Heart right ventricle (tissue), 16 donors: Measurements from ENCODE around the gene PIM2. TPM values are rescaled to one million over a fixed set of nuclear protein-coding genes. Genes with fewer than 3 reads are reported as not detected.

Source experiments
- ATAC-seq, 8 donors: fragments of 200-7000 bp; cut with Tn5 transposase; one replicate each; pipeline ENCODE4 v1.9.1; 2020; ENCODE audit warnings: mild to moderate bottlenecking in 8 of 8, moderate library complexity in 8 of 8, moderate number of reproducible peaks in 1 of 8
- DNase-seq, 2 donors: peaks; one replicate each; pipeline ENCODE4 v3.0.0-alpha.2; 2020
- H3K27ac ChIP-seq, 10 donors: fragments of 200-600 bp; sonication (generic) in 2 of 10; one replicate each; pipeline versions ENCODE4 v1.5.0 to v1.8.0; 2020 to 2022; ENCODE audit warnings: mild to moderate bottlenecking in 3 of 10
- H3K27me3 ChIP-seq, 7 donors: fragments of 200-600 bp; one replicate each; pipeline ENCODE4 v1.8.0; 2021 to 2022; ENCODE audit warnings: mild to moderate bottlenecking in 2 of 7
- H3K36me3 ChIP-seq, 9 donors: fragments of 200-600 bp; sonication (generic) in 1 of 9; one replicate each; pipeline versions ENCODE4 v1.5.0 to v1.8.0; 2020 to 2022; ENCODE audit warnings: mild to moderate bottlenecking in 2 of 9
- H3K4me1 ChIP-seq, 9 donors: fragments of 200-600 bp; sonication (generic) in 1 of 9; one replicate each; pipeline versions ENCODE4 v1.5.0 to v1.8.0; 2020 to 2022; ENCODE audit warnings: mild to moderate bottlenecking in 4 of 9
- H3K4me3 ChIP-seq, 10 donors: fragments of 200-600 bp; sonication (generic) in 2 of 10; one replicate each; pipeline versions ENCODE4 v1.5.0 to v1.8.0; 2020 to 2022; ENCODE audit warnings: mild to moderate bottlenecking in 7 of 10, moderate library complexity in 2 of 10
- H3K9me3 ChIP-seq, 11 donors: fragments of 200-600 bp in 10 of 11; sonication (generic) in 2 of 11; one replicate each; pipeline versions ENCODE4 v1.5.0 to v1.8.0; 2013 to 2022; ENCODE audit warnings: mild to moderate bottlenecking in 2 of 11, control low read depth in 1 of 11, moderate library complexity in 1 of 11
- CTCF ChIP-seq, 9 donors: fragments of 200-600 bp; sonication (generic) in 2 of 9; IDR thresholded peaks; one replicate each; pipeline versions ENCODE4 v1.5.0 to v1.8.0; 2021 to 2022; ENCODE audit warnings: antibody characterized with exemption in 9 of 9, mild to moderate bottlenecking in 5 of 9, moderate library complexity in 1 of 9
- WGBS, 2 donors: extraction: QIAGEN DNeasy Blood & Tissue Kit; methylation state at CpG; one replicate each; pipeline ENCODE4 v1.1.7; 2013; ENCODE audit warnings: inconsistent platforms in 1 of 2; 5-methylcytosine and 5-hydroxymethylcytosine counted together
- intact Hi-C, 10 donors: fragments of 100-400 bp; cut with DNase I; formaldehyde crosslinking; loops; one replicate each; pipeline versions ENCODE4 v1.11.1 to v1.14.2; 2022
- long read RNA-seq, 3 donors: library from polyadenylated mRNA; unstranded; transcript quantifications; one replicate each; pipeline ENCODE4 v2.0.0, GENCODE V29; 2020 to 2021
- polyA plus RNA-seq, 2 donors: library from polyadenylated mRNA; stranded (reverse); fragments of 200-250 nt; gene quantifications; one replicate each; pipeline ENCODE4 v1.2.3, GENCODE V29; 2013
- total RNA-seq, 10 donors: library from RNA; stranded (reverse); fragmentation: NEBNext Ultra II Directional in 3 of 10; extraction: Animal tissue kit (Norgen Biotek cat#: 25700) in 3 of 10; gene quantifications; one replicate each; pipeline versions ENCODE4 v1.2.1 to v1.2.4, GENCODE V29; 2021 to 2023
- donor health status: Arrhythmogenic right ventricular cardiomyopathy.
- donor health status: ischemic (EF 13 %, LVEDD 7.1; RV severe dilation, severe dysfunction).
- donor health status: healthy with polysubstance abuse.
- donor health status: DM: no; HTN: yes; CAD: no.
- donor health status: DM: no; HTN: no; CAD: no.
- donor health status: ischemic (EF 25% LVEDD 6.9; RV normal size, moderate dysfunction).
- donor health status: ischemic (EF 25% LVEDD 5.7; RV mildly dilated, moderate dysfunction).
- donor health status: healthy.
- donor health status: DM: yes; HTN: yes; CAD: no.
- donor health status: Ischemic cardiomyopathy.
- donor health status: ischemic (EF 35%, LVEDD 5.7; RV mildly dilated, moderate dysfunction).
- donor health status: nonischemic (EF 11% LVEDD 7.7; RV severe dilation, severe dysfunction).
- donor health status: DM: yes; HTN: yes; CAD: no.
- donor health status: PGD.
- donor health status: ischemic (EF 29% LVEDD 5.4; RV normal size, mild dysfunction).
- donor health status: nonischemic (EF 23%, LVEDD 6.1; RV moderate dilation, normal function).

Gene PIM2
- 10 to 100 TPM in 1 of 10 donors, 1 to 10 TPM in 9; 2.0 to 14.0 (median 3.3) TPM for total RNA-seq
- 1 to 10 TPM; 1.8 to 3.9 TPM for polyA plus RNA-seq
- long read RNA-seq, donor 1, partial matches to known transcripts, result 1 of 4 reads
- long read RNA-seq, donor 1, other reads (novel, unspliced or antisense), result 1 of 4 reads
- long read RNA-seq, donor 2, partial matches to known transcripts, result 1 of 3 reads
- long read RNA-seq, donor 2, other reads (novel, unspliced or antisense), result 0 of 3 reads
- long read RNA-seq, donor 3, result 0 reads

- Histone ChIP-seq H3K9me3 (no peaks in the 10 kb centered on the region), H3K4me1 (peaks cover 0 to 31% (median 4%) of the 10 kb centered on the region in 9 donors), H3K27ac (peak within 1 kb of the TSS; percentile 22 to 91 (median 73)), H3K4me3 (peak within 1 kb of the TSS; percentile 38 to 68 (median 60)), H3K36me3 (peaks cover 0 to 38% (median 0%) of the 10 kb centered on the region in 9 donors), H3K27me3 (no peaks in the 10 kb centered on the region)
- intact Hi-C loops, result loop anchor here in 3 of 10 donors (10.0 kb wide), 2 partner anchors 274 to 1264 kb away; partner anchors contain the start of genes ELK1 (in 1 of the 3) and UXT (in 1 of the 3)
- ATAC-seq (peak; percentile 86 to 91 (median 90)), DNase-seq (peak; percentile 85 to 88)
- WGBS, 2 donors, result 0% methylated on average over 34 to 54 of the region's 55 CpGs
- TF ChIP-seq CTCF (IDR thresholded peaks at IDR 0.05), result no peak
These were observed at the start of gene PIM2 for GRCh38 chrX:48918643-48919340. TSS of gene PIM2 (minus strand) at chrX:48919024. CDS start at chrX:48918834, 190 bp downstream.

- intact Hi-C loops, result no loop called here
- H3K4me1 ChIP-seq, result peaks cover 0 to 12% (median 0%) of the 10 kb centered on the region in 9 donors
- H3K9me3 ChIP-seq, result no peaks in the 10 kb centered on the region
- H3K36me3 ChIP-seq, result no peaks in the 10 kb centered on the region
- H3K4me3 ChIP-seq, result no peak overlapping the region
- no peak for ATAC-seq
- no peak overlapping the region for H3K27ac ChIP-seq
- peaks cover 0 to 11% (median 0%) of the 10 kb centered on the region in 7 donors for H3K27me3 ChIP-seq
- no peak for DNase-seq
- no peak for TF ChIP-seq CTCF (IDR thresholded peaks at IDR 0.05)
- 71 to 85% methylated on average over 1 of the region's 1 CpG for WGBS, 2 donors
These were observed 49.6 kb upstream of the PIM2 start for GRCh38 chrX:48968377-48968776.

GRCh38 chrX:48966796-48967579 lies 48.2 kb upstream of the PIM2 start:
- H3K4me3 ChIP-seq, result no peak overlapping the region
- ATAC-seq, result no peak
- peaks cover 0 to 8% (median 0%) of the 10 kb centered on the region in 7 donors for H3K27me3 ChIP-seq
- 85 to 90% methylated on average over 13 to 15 of the region's 15 CpGs for WGBS, 2 donors
- H3K27ac ChIP-seq, result no peak overlapping the region
- peaks cover 0 to 12% (median 0%) of the 10 kb centered on the region in 9 donors for H3K4me1 ChIP-seq
- no peaks in the 10 kb centered on the region for H3K9me3 ChIP-seq
- DNase-seq, result no peak
- H3K36me3 ChIP-seq, result no peaks in the 10 kb centered on the region
- no peak for TF ChIP-seq CTCF (IDR thresholded peaks at IDR 0.05)
- intact Hi-C loops, result no loop called here

- no peak overlapping the region for H3K4me3 ChIP-seq
- ATAC-seq, result no peak
- H3K27me3 ChIP-seq, result no peaks in the 10 kb centered on the region
- DNase-seq, result no peak
- H3K27ac ChIP-seq, result no peak overlapping the region
- no peaks in the 10 kb centered on the region for H3K36me3 ChIP-seq
- 96% methylated on average over 9 to 14 of the region's 14 CpGs for WGBS, 2 donors
- intact Hi-C loops, result no loop called here
- H3K9me3 ChIP-seq, result no peaks in the 10 kb centered on the region
- no peak for TF ChIP-seq CTCF (IDR thresholded peaks at IDR 0.05)
- H3K4me1 ChIP-seq, result peaks cover 0 to 5% (median 0%) of the 10 kb centered on the region in 9 donors
These were observed 47.1 kb upstream of the PIM2 start for GRCh38 chrX:48965959-48966358.
